Thyroid gland (tissue), 4 donors: Measurements from ENCODE around the gene FBLN1.

Experiments
- CTCF ChIP-seq, 6 experiments: fragments of 200-600 bp in 3 of 6; fragments of 450-650 bp in 3 of 6; sonication (generic) in 3 of 6; IDR thresholded peaks; one replicate each; pipeline ENCODE4 v1.5.1; 2016 to 2019; ENCODE audit warnings: antibody characterized with exemption in 6 of 6, mild to moderate bottlenecking in 2 of 6, inconsistent platforms in 1 of 6, moderate library complexity in 1 of 6
- POLR2A ChIP-seq, 2 donors: fragments of 450-650 bp; IDR thresholded peaks; one replicate each; pipeline ENCODE4 v1.6.1; 2017; ENCODE audit warnings: antibody characterized with exemption in 2 of 2, mild to moderate bottlenecking in 2 of 2, moderate library complexity in 1 of 2

- TF ChIP-seq CTCF (IDR thresholded peaks at IDR 0.05) = no peak
- no peak for TF ChIP-seq POLR2A (IDR thresholded peaks at IDR 0.05)
These were observed 35.6 kb downstream of the FBLN1 start for GRCh38 chr22:45538281-45538680.
